Endothelial cell of umbilical vein (primary cell): Measurements from ENCODE around the gene FIBCD1. TPM values are rescaled to one million over a fixed set of nuclear protein-coding genes. Genes with fewer than 3 reads are reported as not detected.

Experiments used
- BruUV-seq: library from RNA; stranded (reverse); fragments of 400-500 nt; replicated peaks from 2 replicates; lab custom pipeline; 2021; lab: Mats Ljungman, UMichigan
- CTCF ChIA-PET: fragments of 300-600, 350-600 bp; sonication (Branson Sonifier 250); formaldehyde crosslinking; loops from one replicate; lab custom pipeline; 2021; ENCODE audit warnings: antibody characterized with exemption, inconsistent platforms; lab: Charles Lee
- POLR2A ChIA-PET: fragments of 300-600, 350-600 bp; sonication (Branson Sonifier 250); formaldehyde crosslinking; loops from one replicate; lab custom pipeline; 2021; ENCODE audit warnings: antibody characterized with exemption, inconsistent platforms; lab: Charles Lee
- DNase-seq: peaks from one replicate; pipeline ENCODE4 v3.0.0-alpha.2; 2011; ENCODE audit warnings: low read depth, low spot score
- FAIRE-seq: peaks from 2 replicates; lab custom pipeline; 2011; peaks lifted over from hg19 to GRCh38; lab: Jason Lieb, UNC
- H2AFZ ChIP-seq: 2 replicates; pipeline ENCODE4 v1.6.0; 2012; ENCODE audit warnings: low read depth, low read length, control low read depth, inconsistent platforms
- H3K27ac ChIP-seq: 2 replicates; pipeline ENCODE4 v1.5.1; 2011; ENCODE audit warnings: low read depth, mild to moderate bottlenecking, control low read depth, low read length, moderate library complexity; ENCODE audit not compliant: insufficient read depth
- H3K27me3 ChIP-seq, 2 experiments: 2 replicates each; pipeline versions ENCODE4 v1.6.0 to v1.6.1; 2011; ENCODE audit warnings: low read length in 2 of 2, mixed read lengths in 1 of 2; ENCODE audit not compliant: control insufficient read depth in 2 of 2, insufficient read depth in 2 of 2
- H3K36me3 ChIP-seq, 2 experiments: 2 replicates in 1 of 2; 3 replicates in 1 of 2; pipeline ENCODE4 v1.5.1; 2011; ENCODE audit warnings: low read length in 2 of 2, mild to moderate bottlenecking in 1 of 2, moderate library complexity in 1 of 2; ENCODE audit not compliant: control insufficient read depth in 2 of 2, insufficient read depth in 2 of 2; ENCODE audit errors: extremely low read depth in 1 of 2
- H3K4me1 ChIP-seq: 3 replicates; pipeline ENCODE4 v1.5.1; 2011; ENCODE audit warnings: mild to moderate bottlenecking, low read length; ENCODE audit not compliant: control insufficient read depth, insufficient read depth; ENCODE audit errors: extremely low read depth
- H3K4me2 ChIP-seq: 2 replicates; pipeline ENCODE4 v1.6.1; 2011; ENCODE audit warnings: low read length, control low read depth, mixed read lengths; ENCODE audit not compliant: insufficient read depth
- H3K4me3 ChIP-seq, 3 experiments: fragments of 200-600 bp in 1 of 3; sonication (generic), shearing (Covaris generic) in 1 of 3; replicated peaks in 1 of 3; 2 replicates each; pipeline ENCODE4 v1.5.1; 2011 to 2016; ENCODE audit warnings: control low read depth in 3 of 3, low read length in 3 of 3, mild to moderate bottlenecking in 2 of 3, inconsistent platforms in 1 of 3, low read depth in 1 of 3, moderate library complexity in 1 of 3; ENCODE audit not compliant: insufficient read depth in 1 of 3
- H3K79me2 ChIP-seq: 2 replicates; pipeline ENCODE4 v1.6.0; 2012; ENCODE audit warnings: low read length, inconsistent platforms; ENCODE audit not compliant: control insufficient read depth, insufficient read depth
- H3K9ac ChIP-seq: replicated peaks from 2 replicates; pipeline ENCODE3; 2011; ENCODE audit warnings: low read length, control low read depth; ENCODE audit not compliant: insufficient read depth; ENCODE audit errors: extremely low read depth
- H3K9me1 ChIP-seq: replicated peaks from 3 replicates; pipeline ENCODE4 v1.6.0; 2011; ENCODE audit warnings: mild to moderate bottlenecking, low read length; ENCODE audit not compliant: control insufficient read depth, insufficient read depth; ENCODE audit errors: extremely low read depth
- H3K9me3 ChIP-seq: replicated peaks from 2 replicates; pipeline ENCODE4 v1.5.1; 2012; ENCODE audit warnings: low read length, inconsistent platforms; ENCODE audit not compliant: control insufficient read depth, insufficient read depth
- H4K20me1 ChIP-seq: replicated peaks from 2 replicates; pipeline ENCODE3; 2011; ENCODE audit warnings: mild to moderate bottlenecking, low read length; ENCODE audit not compliant: control insufficient read depth, insufficient read depth; ENCODE audit errors: extremely low read depth
- CTCF ChIP-seq, 2 donors: IDR thresholded peaks; 1 replicate in 1 of 2; 2 replicates in 1 of 2; pipeline ENCODE4 v1.5.1; 2011; ENCODE audit warnings: low read length in 2 of 2, mild to moderate bottlenecking in 2 of 2, moderate library complexity in 2 of 2, control low read depth in 1 of 2, inconsistent platforms in 1 of 2, low read depth in 1 of 2; ENCODE audit not compliant: insufficient read depth in 1 of 2; ENCODE audit errors: extremely low read depth in 1 of 2
- EZH2 ChIP-seq: IDR thresholded peaks from 2 replicates; pipeline ENCODE4 v1.6.1; 2012; ENCODE audit warnings: borderline replicate concordance, low read depth, mild to moderate bottlenecking, moderate library complexity, low read length, inconsistent platforms; ENCODE audit not compliant: severe bottlenecking
- FOS ChIP-seq: IDR thresholded peaks from 2 replicates; pipeline ENCODE4 v1.6.1; 2011; ENCODE audit warnings: mild to moderate bottlenecking, low read length, moderate library complexity, borderline replicate concordance; ENCODE audit not compliant: insufficient read depth
- GATA2 ChIP-seq: IDR thresholded peaks from 2 replicates; pipeline ENCODE4 v1.7.0; 2011; ENCODE audit warnings: low read depth, mild to moderate bottlenecking, moderate library complexity, mixed read lengths, low read length; ENCODE audit not compliant: insufficient read length, insufficient read depth
- JUN ChIP-seq: IDR thresholded peaks from 2 replicates; pipeline ENCODE4 v1.6.1; 2011; ENCODE audit warnings: borderline replicate concordance, low read depth; ENCODE audit not compliant: insufficient read length, insufficient read depth
- MYC ChIP-seq: IDR thresholded peaks from one replicate; pipeline ENCODE4 v1.6.1; 2011; ENCODE audit warnings: mild to moderate bottlenecking, low read depth, low read length
- POLR2AphosphoS5 ChIP-seq: IDR thresholded peaks from 2 replicates; pipeline ENCODE4 v1.6.1; 2012; ENCODE audit warnings: low read depth, mild to moderate bottlenecking, control low read depth, low read length, moderate library complexity; ENCODE audit not compliant: insufficient read depth
- dilution Hi-C: fragments of 300-500 bp; cut with MboI; formaldehyde crosslinking; loops from one replicate; pipeline ENCODE4 v1.15.0; 2019; ENCODE audit warnings: low sequenced_read_pairs; ENCODE audit not compliant: extremely low pct_ligation_motif_present
- intact Hi-C: fragments of 100-400 bp; cut with micrococcal nuclease; formaldehyde crosslinking; loops from one replicate; pipeline ENCODE4 v1.10.0; 2022
- polyA plus RNA-seq, 4 experiments: library from polyadenylated mRNA; depleted of rRNA in 3 of 4; stranded (reverse) in 3 of 4; unstranded in 1 of 4; fragments of >200 nt; gene quantifications; 2 replicates each; pipeline versions ENCODE4 v1.2.1 to v1.2.3, GENCODE V29; 2011 to 2012; ENCODE audit warnings: missing spikeins in 1 of 4
- total RNA-seq: library from RNA; stranded (reverse); gene quantifications from 2 replicates; pipeline ENCODE4 v1.2.3, GENCODE V29; 2021
- TF ChIP-seq, protein P1 (sequence below): IDR thresholded peaks from 2 replicates; pipeline ENCODE4 v1.6.1; 2011; ENCODE audit not compliant: insufficient read depth, insufficient read length

Gene FIBCD1
- total and polyA plus RNA-seq, 2 donors (not counting 3 experiments of a cell fraction or from before 2014, with no cell fraction given), result 0.14 TPM; not detected in 1

DNA sequence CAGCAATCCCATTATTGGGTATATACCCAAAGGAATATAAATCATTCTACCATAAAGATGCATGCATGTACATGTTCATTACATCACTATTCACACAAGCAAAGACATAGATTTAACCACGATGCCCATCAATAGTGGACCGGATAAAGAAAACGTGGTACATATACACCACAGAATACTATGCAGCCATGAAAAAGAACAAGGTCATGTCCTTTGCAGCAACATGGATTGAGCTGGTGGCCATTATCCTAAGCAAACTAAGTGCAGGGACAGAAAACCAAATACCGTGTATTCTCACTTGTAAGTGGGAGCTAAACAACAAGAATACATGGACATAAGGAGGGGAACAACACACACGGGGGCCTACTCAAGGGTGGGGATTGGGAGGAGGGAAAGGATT, 36.1 kb upstream of the FIBCD1 start:
- H2AFZ ChIP-seq, result no peak overlapping the region
- no peak for FAIRE-seq

More for the DNA sequence above, 36.1 kb upstream of the FIBCD1 start:
- Histone ChIP-seq H3K9me3 (no peaks in the 10 kb centered on the region), H3K4me2 (no peak overlapping the region), H3K79me2 (no peaks in the 10 kb centered on the region), H3K4me1 (no peaks in the 10 kb centered on the region), H4K20me1 (no peaks in the 10 kb centered on the region), H3K9me1 (no peaks in the 10 kb centered on the region), H3K27ac (no peak overlapping the region), H3K27me3 (peaks cover 0 to 6% of the 10 kb centered on the region in 2 experiments), H3K36me3 (no peaks in the 10 kb centered on the region), H3K9ac (no peak overlapping the region), H3K4me3 (no peak overlapping the region)
- no TSS peak for BruUV-seq
- dilution Hi-C loops, result no loop called here
- intact Hi-C loops, result no loop called here
- TF ChIP-seq FOS, result no peak
- no peak for TF ChIP-seq MYC
- no peak for TF ChIP-seq EZH2
- no peak for TF ChIP-seq JUN
- no peak for TF ChIP-seq GATA2
- TF ChIP-seq, protein P1, sequence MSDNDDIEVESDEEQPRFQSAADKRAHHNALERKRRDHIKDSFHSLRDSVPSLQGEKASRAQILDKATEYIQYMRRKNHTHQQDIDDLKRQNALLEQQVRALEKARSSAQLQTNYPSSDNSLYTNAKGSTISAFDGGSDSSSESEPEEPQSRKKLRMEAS, result no peak
- TF ChIP-seq CTCF (IDR thresholded peaks at IDR 0.05; ENCODE audit: extremely low read depth in 1 of 2, insufficient read depth in 1 of 2, low read depth in 1 of 2, low read length in 2 of 2), result no peak
- no peak for TF ChIP-seq POLR2AphosphoS5
- ChIA-PET POLR2A (no interaction called here), CTCF (interaction anchor here (1.2 to 2.2 kb wide), 2 partner anchors 23 to 25 kb away, joined by 3 to 7 read pairs; no protein-coding TSS in a partner anchor)
- no peak for DNase-seq
